GM19099 (cell line): ENCODE results near the gene VCX3B.
"Not testable (repeated sequence)": the region's sequence is repeated elsewhere in the genome, so short reads cannot be mapped to it uniquely, and the experiment has no call there.

Experiments used
- POLR2A ChIP-seq: IDR thresholded peaks from 3 replicates; pipeline ENCODE4 v1.6.1; 2011; ENCODE audit warnings: low read depth; ENCODE audit not compliant: insufficient read length; ENCODE audit errors: extremely low read depth

The VCX3B gene

GRCh38 chrX:8464530-8464929 is at the start of gene VCX3B:
TSS of gene VCX3B (plus strand) at chrX:8464830. CDS start at chrX:8465451, 621 bp downstream.
- not testable (repeated sequence) for TF ChIP-seq POLR2A

GRCh38 chrX:8418301-8418700 is 46.3 kb upstream of the VCX3B start:
- no peak for TF ChIP-seq POLR2A

- no peak for TF ChIP-seq POLR2A
Observed at GRCh38 chrX:8424912-8425311, 39.7 kb upstream of the VCX3B start.

- TF ChIP-seq POLR2A: no peak
Observed at GRCh38 chrX:8429692-8430249, 34.9 kb upstream of the VCX3B start.

- TF ChIP-seq POLR2A: no peak
Observed at GRCh38 chrX:8430444-8430843, 34.2 kb upstream of the VCX3B start.

- no peak for TF ChIP-seq POLR2A
Observed at GRCh38 chrX:8432396-8432795, 32.2 kb upstream of the VCX3B start.

GRCh38 chrX:8433109-8434062 is 31.2 kb upstream of the VCX3B start:
- no peak for TF ChIP-seq POLR2A

GRCh38 chrX:8447368-8447767 is 17.3 kb upstream of the VCX3B start:
- TF ChIP-seq POLR2A: no peak

GRCh38 chrX:8453611-8454010 is 11.0 kb upstream of the VCX3B start:
- TF ChIP-seq POLR2A: no peak

GRCh38 chrX:8455557-8455956 is 9.1 kb upstream of the VCX3B start:
- no peak for TF ChIP-seq POLR2A

GRCh38 chrX:8462488-8462887 is 2.1 kb upstream of the VCX3B start:
- TF ChIP-seq POLR2A: no peak

GRCh38 chrX:8484360-8484949 is 19.8 kb downstream of the VCX3B start:
- TF ChIP-seq POLR2A: no peak

- no peak for TF ChIP-seq POLR2A
Observed at GRCh38 chrX:8500203-8500602, 35.6 kb downstream of the VCX3B start.

- no peak for TF ChIP-seq POLR2A
Observed at GRCh38 chrX:8504451-8504850, 39.8 kb downstream of the VCX3B start.
